Uterus (tissue), 4 donors: ENCODE measurements around the gene VAV3. TPM values are rescaled to one million over a fixed set of nuclear protein-coding genes. Genes with fewer than 3 reads are reported as not detected.

Source experiments
- DNase-seq, 2 donors: peaks; one replicate each; pipeline ENCODE4 v3.0.0-alpha.2; 2019 to 2020
- H3K27ac ChIP-seq, 2 donors: fragments of 200-600 bp; sonication (generic); 1 replicate in 1 of 2; 2 replicates in 1 of 2; pipeline ENCODE4 v1.5.1; 2016 to 2018
- H3K27me3 ChIP-seq, 2 donors: fragments of 200-600 bp; sonication (generic); one replicate each; pipeline ENCODE4 v1.5.1; 2018 to 2019; ENCODE audit warnings: control low read depth in 1 of 2
- H3K36me3 ChIP-seq, 2 donors: fragments of 200-600 bp; sonication (generic); one replicate each; pipeline ENCODE4 v1.5.1; 2019; ENCODE audit warnings: control low read depth in 1 of 2
- H3K4me1 ChIP-seq, 2 donors: fragments of 200-600 bp; sonication (generic); one replicate each; pipeline ENCODE4 v1.5.1; 2018 to 2019; ENCODE audit warnings: control low read depth in 1 of 2
- H3K4me3 ChIP-seq, 2 donors: fragments of 200-600 bp; sonication (generic); 1 replicate in 1 of 2; 2 replicates in 1 of 2; pipeline ENCODE4 v1.5.1; 2018 to 2019; ENCODE audit warnings: mild to moderate bottlenecking in 1 of 2
- H3K9me3 ChIP-seq, 2 donors: fragments of 200-600 bp; sonication (generic); one replicate each; pipeline ENCODE4 v1.5.1; 2019; ENCODE audit warnings: control low read depth in 1 of 2
- CTCF ChIP-seq, 4 experiments: fragments of 200-600 bp in 2 of 4; fragments of 450-650 bp in 2 of 4; sonication (generic) in 2 of 4; IDR thresholded peaks; one replicate each; pipeline ENCODE4 v1.5.1; 2016 to 2019; ENCODE audit warnings: antibody characterized with exemption in 4 of 4, mild to moderate bottlenecking in 2 of 4, moderate library complexity in 1 of 4
- POLR2A ChIP-seq, 2 donors: fragments of 450-650 bp; IDR thresholded peaks; one replicate each; pipeline ENCODE4 v1.6.1; 2016; ENCODE audit warnings: antibody characterized with exemption in 2 of 2, mild to moderate bottlenecking in 1 of 2, moderate library complexity in 1 of 2
- intact Hi-C: fragments of 100-400 bp; cut with DNase I; formaldehyde crosslinking; loops from one replicate; pipeline ENCODE4 v1.15.1; 2023; ENCODE audit warnings: low total_unique reads
- total RNA-seq, 4 donors: library from RNA; depleted of rRNA in 3 of 4; stranded (reverse); fragments of >200 nt in 3 of 4; gene quantifications; one replicate each; pipeline versions ENCODE4 v1.1.0 to v1.2.4, GENCODE V29; 2014 to 2023
- donor health status: DM: yes; HTN: yes; CAD: no.

The VAV3 gene
- total RNA-seq, 4 donors from 2014 or later, result 0.88 to 22.5 (median 8.6) TPM

GRCh38 chr1:107604825-107605224 lies 360.2 kb downstream of the VAV3 start:
- no peaks in the 10 kb centered on the region for H3K9me3 ChIP-seq
- TF ChIP-seq POLR2A (IDR thresholded peaks at IDR 0.05), result no peak
- no peak for TF ChIP-seq CTCF (IDR thresholded peaks at IDR 0.05)
- H3K4me3 ChIP-seq, result no peak overlapping the region
- intact Hi-C loops, result no loop called here
- H3K27me3 ChIP-seq, result no peaks in the 10 kb centered on the region
- no peak overlapping the region for H3K27ac ChIP-seq
- DNase-seq, result no peak
- H3K36me3 ChIP-seq, result no peaks in the 10 kb centered on the region
- no peaks in the 10 kb centered on the region for H3K4me1 ChIP-seq

GRCh38 chr1:107600607-107601160 lies 364.3 kb downstream of the VAV3 start:
- TF ChIP-seq POLR2A (IDR thresholded peaks at IDR 0.05), result no peak
- no peak for TF ChIP-seq CTCF (IDR thresholded peaks at IDR 0.05)
- DNase-seq, result no peak
- no peaks in the 10 kb centered on the region for H3K36me3 ChIP-seq
- no peaks in the 10 kb centered on the region for H3K4me1 ChIP-seq
- H3K27ac ChIP-seq, result no peak overlapping the region
- H3K4me3 ChIP-seq, result no peak overlapping the region
- H3K9me3 ChIP-seq, result no peaks in the 10 kb centered on the region
- H3K27me3 ChIP-seq, result no peaks in the 10 kb centered on the region
- intact Hi-C loops, result no loop called here

GRCh38 chr1:107599220-107599619 lies 365.8 kb downstream of the VAV3 start:
- H3K9me3 ChIP-seq, result no peaks in the 10 kb centered on the region
- no peak for DNase-seq
- H3K4me3 ChIP-seq, result no peak overlapping the region
- no peak for TF ChIP-seq POLR2A (IDR thresholded peaks at IDR 0.05)
- no peak for TF ChIP-seq CTCF (IDR thresholded peaks at IDR 0.05)
- intact Hi-C loops, result no loop called here
- no peak overlapping the region for H3K27ac ChIP-seq
- H3K27me3 ChIP-seq, result no peaks in the 10 kb centered on the region
- no peaks in the 10 kb centered on the region for H3K4me1 ChIP-seq
- no peaks in the 10 kb centered on the region for H3K36me3 ChIP-seq

GRCh38 chr1:107597290-107597689 lies 367.7 kb downstream of the VAV3 start:
- Histone ChIP-seq H3K36me3 (no peaks in the 10 kb centered on the region), H3K9me3 (no peaks in the 10 kb centered on the region), H3K4me3 (no peak overlapping the region), H3K27me3 (no peaks in the 10 kb centered on the region), H3K27ac (no peak overlapping the region), H3K4me1 (no peaks in the 10 kb centered on the region)
- TF ChIP-seq CTCF (IDR thresholded peaks at IDR 0.05) (no peak), POLR2A (IDR thresholded peaks at IDR 0.05) (no peak)
- DNase-seq, result no peak
- intact Hi-C loops, result no loop called here

- intact Hi-C loops, result no loop called here
- Histone ChIP-seq H3K4me3 (no peak overlapping the region), H3K9me3 (no peaks in the 10 kb centered on the region), H3K27me3 (no peaks in the 10 kb centered on the region), H3K4me1 (no peaks in the 10 kb centered on the region), H3K27ac (no peak overlapping the region), H3K36me3 (no peaks in the 10 kb centered on the region)
- no peak for TF ChIP-seq CTCF (IDR thresholded peaks at IDR 0.05)
- TF ChIP-seq POLR2A (IDR thresholded peaks at IDR 0.05), result no peak
- no peak for DNase-seq
Measured at GRCh38 chr1:107594536-107594935, 370.4 kb downstream of the VAV3 start.
